NB4 (cell line): ENCODE data around the gene UBAC2.

Source experiments
- CTCF ChIP-seq: IDR thresholded peaks from one replicate; pipeline ENCODE4 v1.5.1; 2012; ENCODE audit warnings: low read depth, low read length
- MAX ChIP-seq: IDR thresholded peaks from 2 replicates; pipeline ENCODE4 v1.6.1; 2011; ENCODE audit warnings: low read depth, low read length
- MYC ChIP-seq: IDR thresholded peaks from 2 replicates; pipeline ENCODE4 v1.6.1; 2011; ENCODE audit warnings: low read depth, low read length
- POLR2A ChIP-seq: IDR thresholded peaks from 2 replicates; pipeline ENCODE4 v1.6.1; 2011; ENCODE audit warnings: mild to moderate bottlenecking; ENCODE audit not compliant: insufficient read length; ENCODE audit errors: extremely low read depth

- TF ChIP-seq CTCF = no peak
- TF ChIP-seq POLR2A = no peak
- TF ChIP-seq MAX = no peak
- TF ChIP-seq MYC = no peak
Measured at GRCh38 chr13:99282264-99283231, 81.9 kb downstream of the UBAC2 start.
